ENCODE measurements around the gene HSD17B3. TPM values are rescaled to one million over a fixed set of nuclear protein-coding genes. Genes with fewer than 3 reads are reported as not detected.

HSD17B3 gene
- total RNA-seq, result under 1 TPM in 1 of 2 donors, not detected in 1; 0.69 TPM

DNA sequence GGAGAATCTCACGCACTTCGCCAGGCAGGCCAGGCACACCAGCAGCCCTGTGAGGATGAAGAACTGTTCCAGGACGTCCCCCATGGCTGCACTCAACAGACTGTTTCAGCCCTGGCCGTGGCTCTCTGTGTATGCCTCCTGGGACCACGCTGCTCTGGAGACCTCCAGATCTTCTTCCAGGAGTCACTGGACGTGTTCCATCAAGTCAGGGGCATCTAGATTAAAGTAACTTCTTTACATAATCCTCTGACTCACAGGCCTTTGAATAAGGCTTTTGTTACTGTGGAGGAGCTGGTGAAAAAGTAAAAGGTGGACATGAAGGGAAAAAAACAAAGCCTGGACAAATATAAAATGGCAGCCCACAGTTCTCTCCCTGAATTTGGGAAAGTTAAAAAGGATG, at the start of gene HSD17B3:
TSS of gene HSD17B3 (minus strand) at position 156 of the 400 bp plus-strand sequence. CDS start at position 84, 72 bp downstream.

Small RNA genes lying within 50 kb of the gene (small RNA-seq; reads per million reads assigned to genes)
- 0 reads per million in 2 donors for gene RNU6-1160P

Other genes starting within 250 kb of the HSD17B3 start
- 10 to 100 TPM; 32.6 to 34.8 TPM for gene SLC35D2, start 81.5 kb upstream of the HSD17B3 start, total RNA-seq
- gene ZNF367, start 116.2 kb upstream of the HSD17B3 start, total RNA-seq, result 10 to 100 TPM in 1 of 2 donors, 1 to 10 TPM in 1; 3.1 to 14.3 TPM
- gene HABP4, start 148.0 kb upstream of the HSD17B3 start, total RNA-seq, result 10 to 100 TPM in 1 of 2 donors, 1 to 10 TPM in 1; 10.0 to 11.0 TPM